NCI-H2227 (cell line): ENCODE measurements around the gene GAS1.

ENCODE experiments used
- DNase-seq: peaks from one replicate; lab custom pipeline; 2025; ENCODE audit not compliant: unreplicated experiment; lab: John Stamatoyannopoulos, UW

Gene GAS1

GRCh38 chr9:86926145-86926544 lies 21.2 kb downstream of the GAS1 start:
- DNase-seq, result no peak

GRCh38 chr9:86925686-86926085 lies 21.6 kb downstream of the GAS1 start:
- no peak for DNase-seq

GRCh38 chr9:86924206-86924605 lies 23.1 kb downstream of the GAS1 start:
- no peak for DNase-seq

GRCh38 chr9:86921151-86921923 lies 26.0 kb downstream of the GAS1 start:
- DNase-seq, result no peak

GRCh38 chr9:86918556-86918955 lies 28.8 kb downstream of the GAS1 start:
- DNase-seq, result no peak

GRCh38 chr9:86912210-86912609 lies 35.1 kb downstream of the GAS1 start:
- no peak for DNase-seq

GRCh38 chr9:86909388-86909787 lies 37.9 kb downstream of the GAS1 start:
- no peak for DNase-seq

GRCh38 chr9:86908261-86908660 lies 39.0 kb downstream of the GAS1 start:
- no peak for DNase-seq

- DNase-seq, result no peak
Measured at GRCh38 chr9:86907346-86907745, 40.0 kb downstream of the GAS1 start.

GRCh38 chr9:86903734-86904085 lies 43.6 kb downstream of the GAS1 start:
- no peak for DNase-seq

GRCh38 chr9:86902991-86903733 lies 44.1 kb downstream of the GAS1 start:
- DNase-seq, result no peak

- no peak for DNase-seq
Measured at GRCh38 chr9:86902586-86902985, 44.7 kb downstream of the GAS1 start.

- DNase-seq, result no peak
Measured at GRCh38 chr9:86902176-86902575, 45.1 kb downstream of the GAS1 start.

- DNase-seq, result no peak
Measured at GRCh38 chr9:86901511-86901910, 45.8 kb downstream of the GAS1 start.
